ENCODE results near the gene MRPL17. TPM values are rescaled to one million over a fixed set of nuclear protein-coding genes. Genes with fewer than 3 reads are reported as not detected.
A peak's percentile ranks its signal among the peaks of the same experiment; 100 is the strongest.
"Not testable (repeated sequence)": the region's sequence is repeated elsewhere in the genome, so short reads cannot be mapped to it uniquely, and the experiment has no call there.

The MRPL17 gene
- total and polyA plus RNA-seq, 2 experiments from 2014 or later: 34.5 to 62.7 TPM

DNA sequence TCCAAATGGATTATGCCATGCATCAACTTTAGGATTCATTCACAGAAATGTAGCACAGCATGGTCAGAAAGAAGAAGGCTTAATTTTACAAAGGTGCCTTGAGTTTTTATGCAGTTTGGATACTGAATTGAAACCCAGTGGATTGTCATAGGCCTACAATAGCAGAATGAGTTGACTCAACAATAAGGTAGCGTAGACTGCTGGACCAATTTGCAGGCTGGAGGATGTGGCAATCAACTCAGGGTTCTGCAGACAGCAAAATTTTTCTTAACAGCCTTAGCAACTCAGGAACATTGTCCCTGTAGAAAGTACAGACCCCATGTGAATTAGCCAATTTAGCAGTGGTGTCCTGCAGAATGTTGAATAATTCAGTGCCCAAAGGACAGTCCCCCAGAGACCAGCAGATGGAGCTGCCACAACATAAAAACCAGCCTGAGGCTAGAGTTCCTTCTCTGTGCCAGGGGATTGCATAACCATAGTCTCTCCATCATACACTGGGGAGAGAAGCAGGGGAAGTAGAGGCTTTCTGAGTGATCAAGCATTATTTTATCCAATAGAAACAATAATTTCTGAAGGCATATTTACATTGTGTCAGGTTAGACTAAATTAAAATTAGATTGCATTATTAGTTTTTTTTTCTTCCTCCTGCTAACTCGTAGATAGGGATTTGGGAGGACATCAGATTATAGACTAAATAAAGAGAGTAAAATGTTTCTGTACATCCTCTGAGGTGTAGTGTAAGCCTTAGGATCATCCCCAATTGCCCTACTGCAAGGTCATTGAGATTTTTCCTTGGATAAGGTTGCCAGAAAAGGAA is 20.3 kb upstream of the MRPL17 start:
- Histone ChIP-seq H3K9me2 (replicated peaks; ENCODE audit: insufficient read depth) (no peaks in the 10 kb centered on the region), H3K27me3 (no peaks in the 10 kb centered on the region), H3K9me3 (ENCODE audit: low read depth) (no peaks in the 10 kb centered on the region), H2AFZ (no peak overlapping the region), H3K27ac (no peak overlapping the region), H3K79me2 (no peaks in the 10 kb centered on the region), H3K4me2 (no peak overlapping the region), H3K4me3 (no peak overlapping the region), H3K36me3 (replicated peaks; ENCODE audit: insufficient read depth, low read depth) (no peaks in the 10 kb centered on the region), H3K4me1 (ENCODE audit: insufficient read depth) (no peaks in the 10 kb centered on the region), H4K20me1 (ENCODE audit: insufficient read depth, poor library complexity, severe bottlenecking) (no peaks in the 10 kb centered on the region)
- TF ChIP-seq EZH2 (IDR thresholded peaks at IDR 0.05; ENCODE audit: borderline replicate concordance): no peak
- no peak for TF ChIP-seq EZH2phosphoT487 (IDR thresholded peaks at IDR 0.05; ENCODE audit: low read depth, severe bottlenecking, unreplicated experiment)
- TF ChIP-seq, protein P1, sequence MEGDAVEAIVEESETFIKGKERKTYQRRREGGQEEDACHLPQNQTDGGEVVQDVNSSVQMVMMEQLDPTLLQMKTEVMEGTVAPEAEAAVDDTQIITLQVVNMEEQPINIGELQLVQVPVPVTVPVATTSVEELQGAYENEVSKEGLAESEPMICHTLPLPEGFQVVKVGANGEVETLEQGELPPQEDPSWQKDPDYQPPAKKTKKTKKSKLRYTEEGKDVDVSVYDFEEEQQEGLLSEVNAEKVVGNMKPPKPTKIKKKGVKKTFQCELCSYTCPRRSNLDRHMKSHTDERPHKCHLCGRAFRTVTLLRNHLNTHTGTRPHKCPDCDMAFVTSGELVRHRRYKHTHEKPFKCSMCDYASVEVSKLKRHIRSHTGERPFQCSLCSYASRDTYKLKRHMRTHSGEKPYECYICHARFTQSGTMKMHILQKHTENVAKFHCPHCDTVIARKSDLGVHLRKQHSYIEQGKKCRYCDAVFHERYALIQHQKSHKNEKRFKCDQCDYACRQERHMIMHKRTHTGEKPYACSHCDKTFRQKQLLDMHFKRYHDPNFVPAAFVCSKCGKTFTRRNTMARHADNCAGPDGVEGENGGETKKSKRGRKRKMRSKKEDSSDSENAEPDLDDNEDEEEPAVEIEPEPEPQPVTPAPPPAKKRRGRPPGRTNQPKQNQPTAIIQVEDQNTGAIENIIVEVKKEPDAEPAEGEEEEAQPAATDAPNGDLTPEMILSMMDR (IDR thresholded peaks at IDR 0.05; ENCODE audit: poor library complexity): peak; percentile 58
- DNase-seq (ENCODE audit: low spot score): peak; percentile 76
- WGBS (ENCODE audit: low lambda C conversion rate, missing lambda C conversion rate): 85% methylated on average over 2 of the region's 2 CpGs

DNA sequence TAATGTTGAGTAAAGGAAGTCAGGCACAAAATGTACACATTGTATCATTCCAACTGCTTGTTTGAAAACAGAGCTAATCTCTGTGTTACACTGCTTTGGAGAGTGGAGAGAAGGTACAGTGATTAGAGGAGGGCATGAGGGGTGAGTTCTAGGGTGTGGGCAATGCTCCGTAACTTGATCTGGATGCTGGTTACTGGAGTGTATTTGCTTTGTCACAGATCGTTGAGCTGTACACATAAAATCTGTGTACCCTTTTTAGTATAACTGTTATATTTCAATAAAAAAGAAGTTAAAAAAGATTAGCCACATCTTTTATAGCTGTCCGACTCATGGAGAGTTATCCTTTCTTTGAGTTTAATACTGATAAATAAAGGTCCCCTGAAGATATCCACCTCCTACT is 18.8 kb upstream of the MRPL17 start:
- not testable (repeated sequence) for H3K9me3 ChIP-seq (ENCODE audit: low read depth); H3K4me3 ChIP-seq; H4K20me1 ChIP-seq (ENCODE audit: insufficient read depth, poor library complexity, severe bottlenecking); H3K4me1 ChIP-seq (ENCODE audit: insufficient read depth); H3K79me2 ChIP-seq; DNase-seq (ENCODE audit: low spot score); H3K36me3 ChIP-seq (replicated peaks; ENCODE audit: insufficient read depth, low read depth); H3K4me2 ChIP-seq; H2AFZ ChIP-seq; H3K27ac ChIP-seq; H3K9me2 ChIP-seq (replicated peaks; ENCODE audit: insufficient read depth); H3K27me3 ChIP-seq
- WGBS (ENCODE audit: low lambda C conversion rate, missing lambda C conversion rate): 67% methylated on average over 3 of the region's 3 CpGs

- 91% methylated on average over 1 of the region's 1 CpG for WGBS (ENCODE audit: low lambda C conversion rate, missing lambda C conversion rate)
- Histone ChIP-seq H3K4me1 (ENCODE audit: insufficient read depth) (peaks cover 6% of the 10 kb centered on the region), H3K27ac (no peak overlapping the region), H3K9me2 (replicated peaks; ENCODE audit: insufficient read depth) (no peaks in the 10 kb centered on the region), H2AFZ (no peak overlapping the region), H3K79me2 (no peaks in the 10 kb centered on the region), H3K27me3 (no peaks in the 10 kb centered on the region), H3K4me2 (no peak overlapping the region), H3K36me3 (replicated peaks; ENCODE audit: insufficient read depth, low read depth) (no peaks in the 10 kb centered on the region), H3K4me3 (no peak overlapping the region), H3K9me3 (ENCODE audit: low read depth) (no peaks in the 10 kb centered on the region), H4K20me1 (ENCODE audit: insufficient read depth, poor library complexity, severe bottlenecking) (no peaks in the 10 kb centered on the region)
- TF ChIP-seq, protein P1 (IDR thresholded peaks at IDR 0.05; ENCODE audit: poor library complexity): no peak
- TF ChIP-seq EZH2 (IDR thresholded peaks at IDR 0.05; ENCODE audit: borderline replicate concordance) (no peak), EZH2phosphoT487 (IDR thresholded peaks at IDR 0.05; ENCODE audit: low read depth, severe bottlenecking, unreplicated experiment) (no peak)
- DNase-seq (ENCODE audit: low spot score): no peak
Observed at GRCh38 chr11:6695377-6695776, 12.2 kb upstream of the MRPL17 start.

DNA sequence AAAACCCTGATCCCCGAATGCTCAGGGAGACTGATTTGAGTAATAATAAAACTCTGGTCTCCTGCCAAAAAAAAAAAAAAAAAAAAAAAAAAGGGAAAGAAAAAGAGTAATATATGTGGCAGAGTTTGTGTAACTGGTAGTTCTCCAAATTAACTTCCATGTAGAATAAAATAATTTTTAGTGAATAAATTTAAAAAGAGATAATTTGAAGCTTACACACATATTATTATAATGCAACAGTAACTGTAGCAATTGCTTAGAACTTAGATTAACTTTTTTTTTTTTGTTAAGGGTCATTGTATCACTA is 11.0 kb upstream of the MRPL17 start:
- Histone ChIP-seq H2AFZ (no peak overlapping the region), H4K20me1 (ENCODE audit: insufficient read depth, poor library complexity, severe bottlenecking) (no peaks in the 10 kb centered on the region), H3K36me3 (replicated peaks; ENCODE audit: insufficient read depth, low read depth) (no peaks in the 10 kb centered on the region), H3K79me2 (no peaks in the 10 kb centered on the region), H3K4me2 (no peak overlapping the region), H3K9me3 (ENCODE audit: low read depth) (no peaks in the 10 kb centered on the region), H3K9me2 (replicated peaks; ENCODE audit: insufficient read depth) (no peaks in the 10 kb centered on the region), H3K4me3 (no peak overlapping the region), H3K4me1 (ENCODE audit: insufficient read depth) (peaks cover 6% of the 10 kb centered on the region), H3K27me3 (no peaks in the 10 kb centered on the region), H3K27ac (no peak overlapping the region)
- DNase-seq (ENCODE audit: low spot score): no peak
- 33% methylated on average over 1 of the region's 1 CpG for WGBS (ENCODE audit: low lambda C conversion rate, missing lambda C conversion rate)
- no peak for TF ChIP-seq EZH2phosphoT487 (IDR thresholded peaks at IDR 0.05; ENCODE audit: low read depth, severe bottlenecking, unreplicated experiment)

Measured in hepatocyte (in vitro differentiated cells).